NCI-H1930 (cell line): ENCODE data around the gene ZNF626.
"Not testable (repeated sequence)": the region's sequence is repeated elsewhere in the genome, so short reads cannot be mapped to it uniquely, and the experiment has no call there.

Experiments
- DNase-seq, 2 experiments: peaks; one replicate each; lab custom pipeline; 2025; lab: John Stamatoyannopoulos, UW

Gene ZNF626

DNA sequence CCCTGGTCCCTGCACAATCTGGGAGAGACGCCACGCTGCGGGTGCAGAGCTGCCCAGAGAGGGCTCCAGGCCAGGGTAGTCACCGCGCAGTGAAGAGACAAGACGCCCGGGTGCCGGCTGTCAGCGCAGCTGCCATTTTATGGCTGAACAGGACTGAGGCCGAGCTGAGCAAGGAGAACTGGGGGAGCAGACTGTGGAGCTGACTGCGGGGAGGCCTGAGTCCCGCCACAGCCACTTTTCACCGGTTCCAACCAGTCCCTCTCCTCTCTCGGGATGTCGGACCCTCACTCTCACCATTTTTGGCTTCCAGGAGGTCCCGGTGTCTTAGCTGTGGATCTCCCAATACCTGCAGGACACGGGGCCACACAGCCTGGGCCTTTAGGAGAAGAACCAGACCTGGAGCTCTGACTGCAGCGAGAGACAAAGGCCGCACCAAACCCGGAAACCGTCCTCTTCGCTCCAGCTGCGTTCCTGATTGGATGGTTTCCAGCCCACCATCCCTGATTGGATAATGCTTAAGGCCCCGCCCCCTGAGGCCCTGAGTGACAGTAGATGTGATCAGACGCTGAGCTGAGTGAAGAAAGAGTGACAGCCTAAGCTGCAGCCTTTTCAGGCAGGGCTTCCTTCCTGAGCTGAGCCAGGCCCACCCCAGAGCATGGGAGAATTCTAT, at the start of gene ZNF626:
TSS of gene ZNF626 (minus strand) at position 422 of the 670 bp plus-strand sequence. CDS start at position 297, 125 bp downstream.
- DNase-seq = no peak

DNA sequence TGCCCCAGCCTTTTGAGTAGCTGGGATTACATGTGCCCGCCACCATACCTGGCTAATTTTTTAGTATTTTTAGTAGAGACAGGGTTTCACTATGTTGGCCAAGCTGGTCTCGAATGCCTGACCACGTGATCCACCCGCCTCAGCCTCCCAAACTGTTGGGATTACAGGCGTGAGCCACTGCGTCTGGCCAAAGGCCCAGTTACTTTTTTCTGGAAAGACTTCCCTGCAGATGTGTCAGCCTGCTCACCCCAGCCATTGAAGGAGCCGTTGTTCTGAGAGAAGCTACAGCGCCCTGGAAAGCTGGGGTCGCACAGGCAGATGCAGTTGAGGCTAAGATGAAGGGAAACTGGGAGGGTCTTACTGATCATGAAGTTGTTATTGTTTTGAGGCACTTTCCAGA, 7.9 kb upstream of the ZNF626 start:
- DNase-seq = no peak

DNA sequence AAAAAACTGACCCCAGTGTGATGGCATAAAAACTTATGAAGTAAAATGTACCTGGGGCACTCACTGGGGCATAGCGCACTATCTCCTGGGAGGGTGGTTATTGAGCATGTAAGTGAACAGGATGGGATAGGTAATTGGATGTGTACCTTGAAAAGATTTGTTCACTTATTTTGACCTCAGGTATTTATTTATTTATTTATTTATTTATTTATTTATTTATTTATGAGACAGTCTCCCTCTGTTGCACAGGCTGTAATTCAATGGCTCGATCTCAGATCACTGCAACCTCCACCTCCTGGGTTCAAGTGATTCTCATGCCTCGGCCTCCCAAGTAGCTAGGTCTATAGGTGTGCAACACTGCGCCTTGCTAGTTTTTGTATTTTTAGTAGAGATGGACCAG, 5.9 kb upstream of the ZNF626 start:
- DNase-seq = no peak

DNA sequence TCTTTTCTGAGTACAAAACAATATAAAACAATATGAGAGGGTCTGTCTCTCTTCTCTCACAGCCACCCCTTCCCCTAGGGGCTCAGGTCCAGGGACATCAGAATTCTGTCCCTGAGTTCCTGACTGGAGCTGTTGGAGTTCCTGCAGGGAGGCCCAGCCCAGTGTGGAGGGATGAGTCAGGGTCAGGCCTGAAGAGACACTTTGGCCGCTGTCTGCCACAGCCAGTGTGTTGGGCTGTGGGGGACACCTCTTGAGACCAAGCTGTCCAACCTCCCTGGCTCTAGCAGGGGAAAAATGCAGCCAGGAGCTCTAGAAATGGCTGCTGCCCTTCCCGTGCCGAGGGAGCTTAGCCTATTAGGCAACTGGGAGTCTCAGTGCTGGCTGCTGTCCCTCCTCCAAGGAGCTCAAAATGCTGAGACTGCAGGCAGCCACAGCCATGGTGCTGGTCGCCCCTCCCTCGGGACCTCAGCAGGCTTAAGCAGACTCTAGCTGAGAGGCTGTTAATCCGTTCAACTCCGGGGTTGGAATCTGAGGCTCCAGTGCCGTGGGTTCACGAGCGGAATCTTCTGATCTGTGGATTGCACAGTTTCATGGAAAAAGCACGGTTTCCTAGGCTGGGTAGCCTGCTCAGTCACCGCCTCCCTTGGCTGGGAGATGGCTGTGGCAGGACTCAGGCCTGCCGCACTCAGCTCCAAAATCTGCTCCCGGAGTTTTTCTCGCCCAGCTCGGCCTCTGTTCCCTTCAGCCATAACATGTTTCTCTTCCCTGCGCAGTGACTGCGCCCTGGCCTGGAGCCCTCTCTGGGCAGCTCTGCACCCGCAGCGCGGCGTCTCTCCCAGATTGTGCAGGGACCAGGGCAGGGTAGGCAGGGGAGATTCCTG, 3.8 kb upstream of the ZNF626 start:
- DNase-seq = no peak

DNA sequence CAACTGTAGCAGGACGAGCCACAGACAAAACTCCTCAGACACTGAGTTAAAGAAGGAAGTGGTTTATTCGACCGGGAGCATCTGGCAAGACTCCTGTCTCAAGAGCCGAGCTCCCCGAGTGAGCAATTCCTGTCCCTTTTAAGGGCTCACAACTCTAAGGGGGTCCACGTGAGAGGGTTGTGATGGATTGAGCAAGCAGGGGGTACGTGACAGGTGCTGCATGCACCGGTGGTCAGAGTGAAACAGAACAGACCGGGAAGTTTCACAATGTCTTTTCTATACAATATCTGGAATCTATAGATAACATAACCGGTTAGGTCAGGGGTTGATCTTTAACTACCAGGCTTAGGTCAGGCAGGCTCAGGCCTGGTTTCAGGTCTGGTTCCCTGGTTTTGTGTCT, 3.1 kb upstream of the ZNF626 start:
- not testable (repeated sequence) for DNase-seq

DNA sequence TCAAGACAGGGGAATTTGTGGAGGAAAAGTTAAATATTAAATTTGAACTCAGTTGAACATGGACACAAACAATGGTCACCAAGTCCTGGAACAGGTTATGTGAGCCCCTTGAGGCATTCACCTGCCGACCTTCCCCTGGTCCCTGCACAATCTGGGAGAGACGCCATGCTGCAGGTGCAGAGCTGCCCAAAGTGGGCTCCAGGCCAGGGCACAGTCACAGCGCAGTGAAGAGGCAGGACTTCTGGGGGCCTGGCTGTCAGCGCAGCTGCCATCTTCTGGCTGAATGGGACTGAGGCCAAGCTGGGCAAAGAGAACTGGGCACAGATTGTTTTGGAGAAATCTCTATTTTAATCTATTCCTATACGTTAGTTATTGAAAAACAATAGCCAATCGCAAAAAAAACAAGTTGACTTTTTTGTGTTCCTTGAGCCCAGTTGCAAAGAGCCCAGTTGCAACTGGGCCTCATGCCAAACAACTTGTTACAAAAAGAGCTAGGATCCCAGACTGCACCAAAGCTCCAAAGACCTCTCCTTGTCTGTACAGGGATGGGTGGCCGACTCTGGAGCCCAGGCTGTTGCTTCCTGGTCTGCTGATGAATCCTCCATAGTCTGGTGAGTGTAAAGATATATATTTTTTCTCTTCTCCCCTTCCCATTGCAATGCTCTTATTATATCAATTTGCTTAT, 1.2 kb upstream of the ZNF626 start:
- no peak for DNase-seq

DNA sequence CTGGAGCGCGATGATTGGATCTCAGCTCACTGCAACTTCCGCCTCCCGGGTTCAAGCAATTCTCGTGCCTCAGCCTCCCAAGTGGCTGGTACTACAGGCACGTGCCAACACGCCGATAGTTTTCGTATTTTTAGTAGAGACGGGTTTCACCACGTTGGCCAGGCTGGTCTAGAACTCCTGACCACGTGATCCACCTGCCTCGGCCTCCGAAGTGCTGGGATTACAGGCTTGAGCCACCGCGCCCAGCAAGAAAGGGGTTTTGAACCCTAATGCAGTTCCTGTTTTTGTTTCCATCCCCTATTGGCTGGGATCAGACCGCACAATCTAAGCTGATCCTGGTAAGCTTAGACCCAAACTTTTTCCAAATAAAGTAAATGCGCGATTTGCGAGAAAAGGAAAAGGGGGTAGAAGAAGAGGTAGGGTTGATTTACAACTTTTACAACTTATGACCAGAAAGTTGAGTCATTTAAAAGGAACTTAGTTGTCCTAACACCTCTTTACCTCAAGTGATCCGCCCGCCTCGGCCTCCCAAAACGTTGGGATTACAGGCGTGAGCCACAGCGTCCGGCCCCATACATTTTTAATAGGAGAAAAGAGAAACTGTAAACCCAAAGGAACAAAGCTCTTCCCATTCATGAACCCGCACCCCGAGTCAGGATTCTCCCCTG, 764 bp downstream of the ZNF626 start:
- DNase-seq = no peak

DNA sequence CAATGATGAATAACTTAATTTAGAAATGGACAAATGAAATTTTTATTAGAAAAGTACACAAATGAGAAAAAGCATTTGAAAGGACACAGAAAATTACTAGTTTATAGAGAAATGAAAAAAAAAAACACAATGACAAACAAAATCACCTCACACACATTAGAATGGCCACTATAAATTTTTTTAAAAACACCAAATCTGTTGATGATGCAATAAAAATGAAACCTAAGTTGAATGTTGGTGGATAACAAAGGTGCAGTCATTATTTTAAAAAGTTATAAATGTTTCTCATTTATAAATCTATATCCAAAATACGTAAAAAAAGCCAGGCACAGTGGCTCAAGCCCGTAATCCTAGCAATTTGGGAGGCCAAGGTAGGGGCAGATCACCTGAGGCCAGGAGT, 20.8 kb downstream of the ZNF626 start:
- DNase-seq = no peak

DNA sequence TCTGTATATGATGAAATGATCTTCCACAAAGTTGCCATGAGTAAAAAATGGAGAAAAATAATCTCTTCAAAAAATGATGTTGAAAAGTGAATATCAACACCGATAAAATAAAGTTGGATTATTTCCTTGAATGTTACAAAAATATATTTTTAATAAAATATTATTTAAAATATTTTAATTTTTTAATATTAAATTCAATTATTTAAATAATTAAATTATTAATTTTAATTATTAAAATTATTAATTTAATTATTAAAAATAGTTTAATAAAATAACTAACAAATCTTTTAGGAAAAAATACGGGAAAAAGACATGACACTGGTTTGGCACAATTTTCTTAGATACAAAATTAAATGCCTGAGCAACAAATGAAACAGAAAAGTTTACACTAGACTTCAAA, 21.3 kb downstream of the ZNF626 start:
- no peak for DNase-seq

DNA sequence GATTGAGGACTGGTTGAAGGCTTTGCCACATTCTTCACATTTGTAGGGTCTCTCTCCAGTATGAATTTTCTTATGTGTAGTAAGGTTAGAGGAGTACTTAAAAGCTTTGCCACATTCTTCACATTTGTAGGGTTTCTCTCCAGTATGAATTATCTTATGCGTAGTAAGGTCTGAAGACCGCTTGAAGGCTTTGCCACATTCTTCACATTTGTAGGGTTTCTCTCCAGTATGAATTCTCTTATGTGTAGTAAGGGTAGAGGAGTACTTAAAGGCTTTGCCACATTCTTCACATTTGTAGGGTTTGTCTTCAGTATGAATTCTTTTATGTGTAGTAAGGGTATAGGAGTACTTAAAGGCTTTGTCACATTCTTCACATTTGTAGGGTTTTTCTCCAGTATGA, 36.8 kb downstream of the ZNF626 start:
- not testable (repeated sequence) for DNase-seq

DNA sequence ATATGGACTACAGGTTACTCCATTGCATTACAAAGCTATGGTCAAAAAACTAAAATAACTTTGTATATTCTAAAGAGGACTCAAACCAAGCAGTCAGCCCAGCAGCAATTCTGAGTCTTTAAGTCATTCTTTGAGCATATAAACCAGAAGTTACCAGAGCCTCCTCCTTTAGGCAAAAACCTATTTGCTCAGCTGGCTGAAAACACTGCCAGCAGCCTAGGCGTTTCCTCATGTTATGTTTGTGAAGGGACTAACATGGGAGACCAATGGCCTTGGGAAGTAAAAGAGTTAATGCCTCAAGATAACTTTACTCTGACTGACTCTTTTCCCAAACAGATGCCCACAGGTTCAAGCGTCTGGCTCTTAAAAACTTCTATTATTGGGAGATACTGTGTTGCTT, 45.3 kb downstream of the ZNF626 start:
- no peak for DNase-seq

DNA sequence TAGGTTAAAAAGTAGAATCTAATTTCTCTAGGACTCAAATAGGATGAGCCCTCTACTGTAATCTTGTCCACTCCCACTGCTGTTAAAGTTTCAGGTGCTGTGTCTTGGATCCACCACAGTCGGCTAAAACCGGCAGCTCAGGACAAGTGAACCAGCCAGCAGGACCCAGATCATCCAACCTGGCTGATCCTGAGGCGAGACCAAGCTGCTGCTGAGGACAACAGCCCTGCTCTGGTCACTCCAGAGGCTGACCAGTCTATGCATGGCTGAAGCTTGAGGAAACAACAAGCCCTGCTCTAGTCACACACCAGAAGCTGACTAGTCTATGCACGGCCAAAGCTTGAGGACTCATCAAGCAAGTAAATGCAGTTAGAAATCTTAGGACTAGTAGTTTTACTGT, 46.4 kb downstream of the ZNF626 start:
- not testable (repeated sequence) for DNase-seq

DNA sequence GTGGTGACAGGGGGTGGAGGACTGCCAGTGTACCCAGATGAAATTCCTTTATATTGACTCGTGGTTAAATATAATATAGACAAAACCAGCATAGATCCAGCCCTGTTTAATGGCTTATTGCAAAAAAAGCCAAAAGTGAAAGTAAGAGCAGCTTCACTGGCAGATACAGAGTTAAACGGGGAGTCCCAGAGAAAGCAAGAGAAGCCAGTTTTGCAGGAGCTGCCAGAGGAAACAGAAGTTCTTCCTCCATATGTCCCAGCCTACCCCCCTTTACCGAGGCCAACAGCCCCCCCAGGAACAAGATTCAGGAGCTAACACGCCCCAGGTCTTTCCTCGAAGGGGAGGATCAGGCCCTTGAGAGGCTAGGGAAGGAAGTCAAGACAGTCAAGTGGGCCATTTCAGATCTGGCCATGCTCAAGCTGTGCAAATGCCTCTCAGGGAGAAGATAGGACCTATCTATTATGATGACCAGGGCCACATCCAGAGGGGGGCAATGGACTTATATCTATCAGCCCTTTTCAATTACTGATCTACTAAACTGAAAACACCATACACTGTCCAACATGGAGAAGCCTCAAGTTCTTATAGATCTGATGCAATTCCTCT, 48.6 kb downstream of the ZNF626 start:
- no peak for DNase-seq

DNA sequence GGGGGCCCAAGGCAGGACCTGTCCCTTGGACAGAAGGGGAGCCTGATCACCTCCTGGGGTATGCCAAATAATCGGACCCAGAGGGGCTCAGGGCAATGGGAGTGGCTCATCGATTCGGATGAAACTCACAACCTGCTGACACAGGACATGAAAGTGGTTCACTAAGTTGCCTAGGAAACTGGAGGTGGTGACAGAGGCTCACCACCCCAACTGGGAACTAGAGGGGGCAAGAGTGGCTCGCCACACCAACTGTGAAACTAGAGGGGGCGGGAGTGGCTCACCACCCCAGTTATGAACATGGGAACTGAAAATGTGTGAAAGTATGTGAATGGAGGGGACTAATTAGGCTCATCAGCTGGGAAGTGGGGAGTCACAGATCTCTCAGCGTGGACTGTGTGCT, 49.5 kb downstream of the ZNF626 start:
- DNase-seq = no peak

DNA sequence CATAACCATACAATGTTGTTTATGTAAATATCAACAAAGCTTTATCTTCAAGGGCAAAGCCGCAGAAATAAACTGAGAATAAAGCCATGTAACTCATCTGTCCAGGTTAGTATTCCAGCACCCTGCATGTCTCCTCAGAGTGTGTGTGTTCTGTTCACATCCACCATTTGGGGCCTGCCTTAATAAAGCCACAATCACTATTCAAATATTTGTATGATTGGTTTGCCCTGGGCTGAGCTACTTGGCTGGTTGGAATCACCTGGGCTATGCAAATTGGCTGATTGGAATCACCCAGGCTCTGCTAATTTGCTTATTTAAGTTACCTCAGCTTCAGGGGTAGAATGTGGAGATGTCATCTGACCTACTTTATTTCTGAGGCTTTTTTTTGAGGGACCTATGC, 53.4 kb downstream of the ZNF626 start:
- no peak for DNase-seq
